NCI-H2196 treated with DMSO at 0.1 percent for 48 hours (cell line): ENCODE results near the gene HSPA8.
A peak's percentile ranks its signal among the peaks of the same experiment; 100 is the strongest.
"Not testable (repeated sequence)": the region's sequence is repeated elsewhere in the genome, so short reads cannot be mapped to it uniquely, and the experiment has no call there.

Experiments used
- DNase-seq: peaks from one replicate; lab custom pipeline; 2025; ENCODE audit not compliant: unreplicated experiment; lab: John Stamatoyannopoulos, UW

Gene HSPA8

DNA sequence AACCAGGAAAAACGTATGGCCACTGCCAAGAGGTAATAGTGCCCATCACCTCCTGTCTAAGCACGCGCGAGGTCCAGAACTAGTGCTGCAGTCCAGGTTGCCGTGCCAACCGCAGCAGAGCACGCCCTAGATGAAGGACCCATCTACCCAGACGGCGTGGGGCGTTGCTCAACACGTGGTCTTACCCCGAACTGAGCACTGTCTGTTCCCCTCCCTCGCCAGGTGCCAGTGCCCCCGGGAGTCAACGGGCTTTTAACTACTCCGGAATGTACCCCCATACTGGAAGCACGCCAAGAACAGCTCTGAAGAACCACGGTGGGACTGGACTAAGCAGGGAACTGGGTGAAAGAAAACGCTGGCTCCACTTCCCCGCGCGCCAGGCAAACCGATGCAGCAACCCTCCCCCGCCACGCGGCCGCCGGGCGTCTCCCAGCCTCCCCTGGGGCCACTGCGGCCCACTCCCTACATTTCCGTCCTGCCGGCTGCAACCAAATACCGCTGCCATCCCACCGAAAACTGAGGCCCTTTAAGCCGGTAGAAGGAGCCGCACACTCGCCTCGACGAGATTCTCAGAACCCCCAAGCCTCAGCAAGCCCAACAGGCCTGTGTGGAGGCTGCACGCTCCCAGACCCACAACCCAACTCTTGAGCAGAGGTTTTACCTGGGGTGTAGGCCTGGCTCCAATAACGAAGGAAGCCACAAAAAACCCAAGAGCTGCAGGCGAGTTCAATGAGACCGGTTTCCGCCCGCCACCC is at the start of gene HSPA8:
Gene HSPA8 (minus strand): TSS at position 734 of the 755 bp plus-strand sequence. CDS start 812 bp downstream, outside the sequence.
- no peak for DNase-seq

DNA sequence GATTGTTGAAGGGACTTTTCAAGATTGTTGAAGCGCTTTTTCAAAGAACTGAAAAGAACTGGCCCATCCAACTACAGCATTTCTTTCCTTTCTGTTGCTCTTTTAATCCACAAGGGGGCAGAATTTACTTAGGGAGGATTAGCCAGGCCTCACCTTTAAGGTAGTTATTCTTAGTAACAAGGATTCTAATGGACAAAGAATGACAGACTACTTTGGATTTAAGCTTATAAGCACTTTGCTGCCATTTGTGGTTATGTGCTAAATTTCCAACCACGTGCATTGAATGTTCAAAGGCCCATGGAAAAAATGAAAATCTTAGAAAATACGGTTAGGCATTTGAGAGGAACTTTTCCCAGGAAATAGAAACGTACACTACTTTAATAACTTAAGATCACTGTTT is 49.5 kb upstream of the HSPA8 start:
- DNase-seq = peak; percentile 59

DNA sequence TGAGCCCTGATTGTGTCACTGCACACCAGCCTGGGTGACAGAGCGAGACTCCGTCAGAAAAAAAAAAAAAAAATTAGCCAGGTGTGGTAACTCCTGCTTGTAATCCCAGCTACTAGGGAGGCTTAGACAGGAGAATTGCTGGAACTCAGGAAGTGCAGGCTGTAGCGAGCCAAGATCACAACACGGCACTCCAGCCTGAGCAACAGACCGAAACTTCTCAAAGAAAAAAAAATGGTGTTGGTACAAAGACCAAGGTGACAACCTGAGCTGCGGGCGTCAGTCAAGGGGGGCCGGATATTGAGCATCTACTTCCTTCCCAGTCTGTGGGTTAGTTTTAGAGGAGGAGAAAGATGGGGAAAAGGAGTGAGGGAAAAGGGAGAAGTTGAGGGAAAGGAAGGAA is 48.5 kb upstream of the HSPA8 start:
- DNase-seq = no peak

DNA sequence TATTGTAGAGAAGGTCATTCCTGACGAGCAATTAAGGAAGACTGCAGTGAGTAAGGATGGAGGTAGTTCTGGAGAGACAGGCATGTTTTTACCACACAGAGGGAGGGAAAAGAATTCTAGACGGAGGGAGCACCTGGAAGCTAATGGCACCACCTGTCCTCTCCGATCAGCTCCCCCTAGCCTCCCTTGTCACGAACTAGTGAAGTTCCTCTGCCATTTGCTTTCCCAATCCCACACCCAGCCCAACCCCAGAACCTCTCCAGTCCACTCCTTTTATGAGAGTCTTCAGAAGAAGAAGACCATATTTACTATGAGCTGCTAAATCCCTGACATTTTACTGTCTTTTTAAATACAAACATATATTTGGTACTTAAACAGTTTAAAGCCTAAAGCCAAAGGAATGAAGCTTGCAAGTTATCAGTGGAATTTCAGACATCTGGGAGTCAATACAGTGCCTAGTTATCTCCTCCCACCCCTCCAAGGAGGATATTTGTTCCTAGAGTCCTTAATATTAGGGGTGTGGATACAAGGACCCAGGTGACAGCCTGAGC is 46.1 kb upstream of the HSPA8 start:
- no peak for DNase-seq

DNA sequence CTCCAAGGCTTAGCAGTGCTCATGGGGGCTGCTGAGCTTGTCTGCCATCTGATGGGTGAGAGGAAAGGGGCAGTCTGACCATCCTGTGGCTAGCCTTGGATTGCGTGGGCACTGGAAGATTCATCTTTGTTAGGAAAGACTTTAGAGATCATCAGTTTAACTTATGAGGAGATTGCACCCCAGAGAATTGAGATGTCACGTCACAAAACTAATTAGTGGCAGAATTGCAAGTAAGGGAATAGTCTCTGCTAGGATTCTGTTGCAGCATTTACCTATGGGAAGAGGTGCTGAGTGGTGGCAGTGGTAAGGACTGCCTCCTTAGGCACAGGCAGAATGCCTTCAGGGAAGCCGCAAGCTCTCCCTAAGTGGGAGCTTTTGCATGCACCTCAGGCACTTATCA is 42.8 kb upstream of the HSPA8 start:
- DNase-seq = no peak

DNA sequence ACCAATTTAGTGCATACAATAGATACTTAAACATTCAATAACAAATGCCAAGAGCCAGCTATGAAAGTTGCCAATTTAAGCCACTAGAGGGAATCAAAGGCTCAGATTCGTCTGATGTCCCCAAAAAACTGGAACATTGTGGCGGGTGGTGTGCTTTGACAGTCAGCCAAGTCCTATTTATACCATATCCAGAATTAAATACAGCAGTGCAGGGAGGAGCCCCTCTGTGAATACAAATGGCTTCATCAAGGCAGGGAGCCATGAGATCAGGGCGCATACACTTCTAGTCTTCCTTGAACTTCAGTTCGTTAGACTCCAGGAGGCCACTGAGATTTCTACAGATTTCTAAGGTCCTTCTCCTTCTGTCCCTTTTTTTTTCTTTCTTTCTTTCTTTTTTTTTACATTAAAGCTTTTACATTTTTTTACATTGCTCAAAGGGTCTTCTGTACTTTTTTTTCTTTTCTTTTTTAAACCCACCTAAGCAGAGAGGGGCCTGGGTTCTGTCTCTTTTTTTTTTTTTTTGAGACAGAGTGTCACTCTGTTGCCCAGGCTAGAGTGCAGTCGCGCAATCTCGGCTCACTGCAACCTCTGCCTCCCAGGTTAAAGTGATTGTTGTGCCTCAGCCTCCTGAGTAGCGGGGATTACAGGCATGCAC is 41.5 kb upstream of the HSPA8 start:
- DNase-seq = peak; percentile 64

DNA sequence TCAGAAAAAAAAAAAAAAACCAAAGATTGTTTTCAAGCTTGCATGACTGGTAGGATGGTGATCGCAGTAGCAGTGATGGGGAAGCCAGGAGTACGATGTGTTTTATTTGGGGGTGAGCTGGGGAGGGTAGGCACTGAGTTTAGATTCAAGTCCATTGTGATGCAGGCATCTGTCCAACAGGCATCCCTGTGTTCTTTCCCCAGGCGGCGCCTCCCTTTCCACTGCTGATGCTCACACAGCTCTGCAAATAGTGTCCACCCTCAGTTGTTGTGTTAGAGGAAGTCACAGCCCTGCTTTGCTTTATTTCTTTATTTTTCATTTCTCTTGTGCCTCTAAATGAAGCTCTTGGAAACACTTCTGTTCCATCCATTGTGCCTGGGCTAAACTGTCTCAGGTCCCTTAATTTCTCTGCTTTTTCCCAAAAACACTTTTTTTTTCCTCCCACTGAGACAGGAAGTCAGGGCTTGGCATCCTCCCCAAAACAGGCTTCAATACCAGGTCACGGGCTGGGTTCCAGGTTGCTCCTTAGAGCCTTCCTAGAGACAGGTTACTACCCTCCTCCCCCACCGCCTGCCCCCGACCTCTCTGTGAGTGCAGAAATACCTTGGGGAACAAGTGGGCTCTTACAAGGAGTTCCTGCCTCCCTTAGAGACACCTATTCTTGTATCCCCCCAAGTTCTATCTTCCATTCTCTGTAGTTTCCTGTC is 38.6 kb upstream of the HSPA8 start:
- DNase-seq = no peak

DNA sequence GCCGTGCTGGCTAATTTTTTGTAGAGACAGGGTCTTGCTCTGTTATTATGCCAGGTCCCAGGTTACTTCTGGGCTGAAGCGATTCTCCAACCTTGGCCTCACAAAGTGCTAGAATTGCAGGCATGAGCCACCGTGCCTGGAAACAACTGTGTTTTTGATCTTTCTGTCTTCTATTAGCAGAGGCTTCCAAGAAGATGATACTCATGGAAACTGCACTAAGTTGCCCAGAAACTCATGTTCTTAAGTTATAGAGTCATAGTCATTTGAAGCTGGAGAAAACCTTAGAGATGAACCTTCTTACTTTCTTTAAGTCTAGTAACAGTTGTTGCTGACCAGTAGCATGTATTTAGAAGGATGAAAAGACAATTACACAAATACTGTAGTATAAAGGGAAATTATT is 37.1 kb upstream of the HSPA8 start:
- DNase-seq = no peak

DNA sequence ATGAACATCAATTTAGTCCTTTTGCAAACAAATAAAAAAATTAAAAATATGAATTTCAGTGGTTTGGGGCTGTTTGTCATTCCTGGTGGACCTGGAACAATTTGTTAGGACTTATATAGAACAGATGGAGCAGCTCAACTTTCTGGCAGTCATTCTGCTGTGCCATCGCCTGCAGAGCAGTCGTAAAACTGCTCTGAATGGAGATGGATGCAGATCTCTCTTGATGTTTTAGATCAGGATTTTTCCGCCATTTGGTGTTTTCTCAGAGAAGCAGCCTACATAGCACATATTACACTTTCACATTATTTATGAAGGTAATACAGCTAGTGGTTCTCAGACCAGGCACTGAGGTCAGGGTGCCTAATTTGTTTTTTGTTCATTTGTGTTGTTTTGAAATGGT is 31.8 kb upstream of the HSPA8 start:
- DNase-seq = no peak

DNA sequence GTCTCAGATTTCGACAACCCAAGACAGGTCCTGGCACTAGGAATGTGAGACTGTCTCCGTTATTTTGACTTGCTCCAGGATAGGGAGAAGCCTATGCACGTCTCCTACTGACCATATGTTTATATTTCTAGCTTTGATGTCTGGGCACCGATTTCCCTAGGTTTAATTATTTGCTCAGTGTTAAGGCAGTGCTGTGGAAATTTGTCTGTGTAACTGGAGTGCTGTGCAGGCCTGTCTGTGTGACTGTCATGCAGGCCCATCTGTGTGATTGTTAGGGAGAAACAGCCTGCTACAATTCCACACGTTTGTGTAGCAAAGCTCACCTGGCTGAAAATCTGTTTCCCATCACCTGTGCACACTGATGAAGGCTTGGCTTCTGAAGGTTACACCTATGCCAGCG is 29.6 kb upstream of the HSPA8 start:
- no peak for DNase-seq

DNA sequence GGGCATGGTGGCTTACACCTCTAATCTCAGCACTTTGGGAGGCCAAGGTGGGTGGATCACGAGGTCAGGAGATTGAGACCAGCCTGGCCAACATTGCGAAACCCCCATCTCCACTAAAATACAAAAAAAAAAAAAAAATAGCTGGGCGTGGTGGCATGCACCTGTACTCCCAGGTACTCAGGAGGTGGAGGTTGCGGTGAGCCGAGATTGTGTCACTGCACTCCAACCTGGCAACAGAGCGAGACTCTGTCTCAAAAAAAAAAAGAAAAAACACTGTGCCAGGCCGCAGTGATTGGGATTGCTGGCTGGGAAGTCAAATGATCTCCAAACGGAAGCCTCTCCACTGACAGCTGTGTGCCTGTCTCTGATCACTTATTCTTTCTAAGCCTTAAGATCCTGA is 28.2 kb upstream of the HSPA8 start:
- DNase-seq = not testable (repeated sequence)

DNA sequence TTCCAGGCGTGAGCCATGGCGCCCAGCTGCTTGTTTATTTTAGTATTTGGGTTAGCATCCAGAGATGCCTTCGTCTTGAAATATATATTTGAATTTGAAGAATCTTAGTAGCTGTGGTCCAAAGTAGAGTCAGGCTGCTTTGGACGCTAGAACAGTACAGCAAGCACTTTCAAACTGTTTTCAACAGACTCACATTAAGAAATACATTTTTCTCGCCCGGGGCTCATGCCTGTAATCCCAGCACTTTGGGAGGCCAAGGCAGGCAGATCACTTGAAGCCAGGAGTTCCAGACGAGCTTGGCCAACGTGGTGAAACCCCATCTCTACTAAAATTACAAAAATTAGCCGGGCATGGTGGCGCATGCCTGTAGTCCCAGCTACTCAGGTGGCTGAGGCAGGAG is 27.0 kb upstream of the HSPA8 start:
- DNase-seq = not testable (repeated sequence)

DNA sequence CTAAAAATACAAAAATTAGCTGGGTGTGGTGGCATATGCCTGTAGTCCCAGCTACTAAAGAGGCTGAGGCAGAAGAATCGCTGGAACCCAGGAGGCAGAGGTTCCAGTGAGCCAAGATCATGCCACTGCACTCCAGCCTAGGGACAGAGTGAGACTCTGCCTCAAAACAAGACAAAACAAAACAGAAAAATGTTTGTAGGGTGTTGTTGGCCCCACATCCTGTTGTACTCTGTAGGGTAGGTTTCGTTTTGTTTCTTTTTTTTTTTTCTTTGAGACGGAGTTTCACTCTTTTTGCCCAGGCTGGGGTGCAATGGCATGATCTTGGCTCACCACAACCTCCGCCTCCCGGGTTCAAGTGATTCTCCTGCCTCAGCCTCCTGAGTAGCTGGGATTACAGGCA is 25.7 kb upstream of the HSPA8 start:
- not testable (repeated sequence) for DNase-seq

DNA sequence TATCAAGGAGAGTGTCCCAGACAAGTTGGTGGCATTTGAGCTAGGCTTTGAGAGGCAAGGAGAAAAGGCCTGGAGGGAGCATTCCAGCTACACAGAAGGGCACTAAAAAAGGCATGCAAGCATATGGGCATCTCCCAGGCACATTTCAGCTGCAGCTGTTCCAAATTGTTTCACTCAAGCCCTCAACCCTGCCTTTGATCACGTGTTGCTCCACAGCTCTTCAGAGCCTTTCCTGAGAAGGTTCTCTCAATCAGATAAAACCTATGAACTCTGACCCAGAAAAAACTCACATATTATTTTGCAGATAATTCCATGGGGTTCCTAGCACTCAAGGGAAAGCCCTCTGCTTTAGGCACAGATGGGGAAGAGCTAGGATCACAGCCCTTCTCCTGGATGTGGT is 24.4 kb upstream of the HSPA8 start:
- DNase-seq = no peak

DNA sequence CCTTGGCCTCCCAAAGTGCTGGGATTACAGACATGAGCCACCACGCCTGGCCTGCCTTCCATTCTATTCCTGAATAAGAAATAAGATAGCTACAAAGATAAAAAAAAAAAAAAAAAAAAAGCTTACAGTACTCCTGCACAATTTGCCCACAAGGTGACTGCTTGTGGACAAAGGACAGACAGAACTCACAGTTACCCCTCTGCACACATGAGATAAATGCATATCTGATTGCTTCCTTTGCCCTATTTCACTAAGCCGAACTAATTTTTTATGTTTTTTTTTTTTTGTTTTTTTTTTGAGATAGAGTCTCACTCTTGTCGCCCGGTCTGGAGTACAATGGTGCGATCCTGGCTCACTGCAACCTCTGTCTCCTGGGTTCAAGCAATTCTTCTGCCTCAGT is 23.6 kb upstream of the HSPA8 start:
- DNase-seq = no peak

DNA sequence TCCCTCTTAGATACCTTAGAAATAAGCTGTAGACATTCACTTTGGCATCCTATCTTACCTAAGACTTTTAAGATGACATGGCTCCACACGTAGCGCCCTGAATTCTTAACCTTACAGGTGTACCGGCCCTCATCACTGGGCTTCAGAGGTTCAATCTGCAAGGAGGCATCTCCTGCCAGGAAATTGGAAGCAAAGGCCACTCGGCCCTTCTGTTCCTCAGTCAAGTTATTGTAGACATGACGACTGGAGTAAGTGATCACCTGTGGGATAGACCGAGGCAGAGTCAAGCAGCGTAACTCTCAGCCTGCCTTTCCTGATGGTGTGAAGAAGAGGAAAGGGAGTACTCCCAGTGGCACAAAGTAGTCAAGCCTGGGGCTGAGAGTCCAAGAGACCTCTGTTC is 22.5 kb upstream of the HSPA8 start:
- DNase-seq = no peak

DNA sequence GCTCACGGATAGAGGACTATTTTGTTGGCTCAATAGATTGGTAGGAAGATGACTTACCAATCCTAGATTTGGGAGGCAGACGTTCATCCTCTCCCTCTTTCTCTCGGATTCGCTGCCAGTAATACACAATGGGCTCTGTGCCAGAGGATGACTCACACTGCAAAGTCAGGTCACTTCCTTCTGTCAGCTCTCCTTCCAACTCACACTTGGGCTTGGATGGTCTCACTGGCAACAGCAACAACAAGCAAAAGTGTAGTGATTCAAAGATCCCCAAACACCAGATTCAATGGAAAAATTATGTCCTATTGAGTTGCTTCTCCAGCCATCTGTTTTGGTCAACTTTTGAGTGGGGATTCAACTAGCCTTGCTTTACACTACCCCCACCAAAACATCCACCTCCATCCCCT is 21.7 kb upstream of the HSPA8 start:
- DNase-seq = peak; percentile 85

DNA sequence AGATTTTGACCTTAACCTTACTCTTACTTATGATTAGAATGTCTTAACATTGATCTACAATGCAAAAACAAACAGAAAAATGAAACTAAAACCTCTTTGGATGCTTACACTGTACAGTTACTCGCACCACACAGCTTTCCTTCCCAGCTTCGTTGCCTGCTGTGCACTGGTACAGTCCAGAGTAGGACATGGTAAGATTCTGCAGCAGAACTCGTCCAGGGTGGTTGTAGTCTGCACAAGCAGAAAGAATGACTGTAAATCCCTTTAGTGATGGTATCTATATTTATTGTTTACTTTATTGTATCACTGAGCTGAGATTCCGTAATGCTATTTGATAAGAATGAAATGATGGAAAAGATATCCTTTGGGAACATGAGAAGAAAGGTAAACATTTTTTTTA is 21.0 kb upstream of the HSPA8 start:
- no peak for DNase-seq

DNA sequence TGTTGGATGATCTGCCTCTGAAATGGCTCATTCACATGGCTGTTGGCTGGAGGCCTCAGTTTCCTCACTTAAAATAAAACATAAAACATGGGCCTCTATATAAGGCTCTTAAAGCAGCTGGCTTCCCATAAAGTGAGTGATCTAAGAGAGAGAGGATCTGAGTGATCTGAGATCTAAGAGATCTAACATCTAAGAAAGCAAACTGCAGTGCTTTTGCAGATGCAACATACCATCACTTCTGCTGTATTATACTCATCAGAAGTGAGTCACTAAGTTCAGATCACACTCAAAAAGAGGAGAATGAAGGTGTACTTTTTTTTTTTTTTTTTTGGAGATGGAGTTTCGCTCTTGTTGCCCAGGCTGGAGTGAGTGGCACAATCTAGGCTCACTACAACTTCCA is 18.1 kb upstream of the HSPA8 start:
- no peak for DNase-seq

DNA sequence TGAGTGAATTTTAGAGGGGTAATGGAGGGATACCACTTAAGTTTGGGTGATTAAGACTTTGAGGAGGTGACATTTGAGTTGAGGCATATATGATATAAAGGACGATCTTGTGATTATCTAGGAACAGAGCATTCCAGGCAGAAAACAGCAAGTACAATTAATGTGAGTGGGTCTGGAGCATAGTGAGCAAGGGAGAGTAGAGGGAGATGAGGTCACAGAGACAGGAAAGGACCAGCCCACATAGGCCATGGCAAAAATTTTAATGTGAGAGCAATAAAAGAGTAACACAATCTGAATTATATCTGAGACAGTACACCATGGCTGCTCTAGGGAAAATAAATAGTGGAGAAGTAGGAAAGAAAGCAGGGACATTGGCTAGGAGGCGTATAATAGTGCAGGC is 14.5 kb upstream of the HSPA8 start:
- no peak for DNase-seq

DNA sequence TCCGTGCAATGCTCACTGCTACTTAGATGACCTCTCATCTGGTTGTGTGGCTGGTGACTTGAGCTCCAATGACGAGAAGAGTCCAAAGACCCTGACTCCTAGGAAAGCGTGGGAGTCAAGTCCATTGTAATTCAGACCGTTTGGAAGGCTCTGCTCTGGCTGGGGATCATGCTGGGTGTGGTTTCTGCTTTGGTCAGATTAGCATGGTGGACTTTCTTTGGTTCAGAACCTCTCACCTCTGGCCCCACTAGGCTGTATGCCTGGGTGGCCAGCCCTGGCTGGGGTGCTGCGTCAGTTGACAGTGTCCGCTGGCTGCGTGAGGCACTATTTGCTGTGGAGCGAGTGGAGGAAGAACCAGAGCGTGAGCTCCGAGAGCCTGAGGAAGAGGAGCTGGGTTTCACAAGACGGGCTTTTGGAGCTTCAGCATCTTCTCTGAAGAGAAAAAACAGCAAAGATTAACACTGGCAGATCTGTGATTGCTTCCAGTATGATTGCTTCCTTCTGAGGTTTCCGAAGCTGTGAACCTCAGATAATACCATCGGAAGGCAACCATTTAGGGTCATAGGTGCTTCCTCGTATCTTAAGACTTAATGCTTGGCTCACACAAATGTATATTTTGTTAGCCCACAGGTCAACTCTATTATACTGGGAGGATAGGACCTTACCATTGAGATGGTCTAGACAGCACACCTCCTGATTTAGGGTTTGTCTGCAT is 11.6 kb upstream of the HSPA8 start:
- no peak for DNase-seq
